ENCODE measurements around the gene DNM3. TPM values are rescaled to one million over a fixed set of nuclear protein-coding genes. Genes with fewer than 3 reads are reported as not detected.

Gene DNM3
- total and polyA plus RNA-seq, 5 experiments from 2014 or later: 0.36 to 2.3 (median 0.41) TPM

DNA sequence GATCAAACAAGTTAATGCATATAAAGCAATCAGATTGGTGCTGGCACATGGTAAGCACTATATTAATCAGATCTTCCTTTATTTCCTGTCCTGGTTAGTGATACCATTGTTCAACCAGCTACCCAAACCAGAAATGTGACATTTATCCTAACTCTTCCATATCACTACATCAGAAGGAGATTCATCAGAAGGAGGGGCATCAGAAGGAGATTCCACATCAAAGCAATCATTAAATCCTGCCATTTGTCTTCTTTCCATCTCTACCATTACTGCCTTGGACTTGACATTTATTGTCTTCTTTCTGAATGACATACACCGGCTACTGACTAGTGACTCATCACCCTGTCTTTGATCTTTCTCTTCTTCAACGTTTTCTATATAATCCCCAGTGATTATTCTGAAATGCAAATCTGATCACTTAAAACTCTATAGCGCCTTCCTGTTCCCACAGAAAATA is 75.0 kb downstream of the DNM3 start:
- H3K4me3 Mint-ChIP-seq: no peak overlapping the region
- no peaks in the 10 kb centered on the region for H3K4me1 Mint-ChIP-seq
- ATAC-seq (no peak), DNase-seq (no peak)
- no peaks in the 10 kb centered on the region for H3K9me3 Mint-ChIP-seq
- no peaks in the 10 kb centered on the region for H3K36me3 Mint-ChIP-seq
- POLR2A ChIA-PET: no interaction called here
- H3K27ac Mint-ChIP-seq: no peak overlapping the region
- no peaks in the 10 kb centered on the region for H3K27me3 Mint-ChIP-seq

DNA sequence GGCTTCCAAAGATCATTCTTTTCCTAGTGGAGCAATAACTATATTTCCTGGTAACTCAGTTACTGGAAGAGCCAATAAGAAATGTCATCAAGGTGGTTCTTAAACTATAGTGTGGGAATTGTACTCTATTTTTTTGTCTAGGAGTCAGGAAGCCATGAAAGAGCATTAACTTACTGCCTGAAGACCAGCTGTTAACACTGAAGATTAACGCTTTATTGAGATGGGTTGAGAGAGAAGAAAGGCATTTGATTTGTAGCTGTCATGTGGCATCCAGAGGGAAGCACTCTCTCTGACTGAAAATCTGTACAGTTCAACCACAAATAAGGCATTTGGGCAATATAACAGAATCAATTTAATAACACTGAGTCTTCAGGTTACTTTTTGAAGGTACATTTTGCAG is 76.0 kb downstream of the DNM3 start:
- H3K9me3 Mint-ChIP-seq: no peaks in the 10 kb centered on the region
- H3K27ac Mint-ChIP-seq: no peak overlapping the region
- H3K36me3 Mint-ChIP-seq: no peaks in the 10 kb centered on the region
- no peak overlapping the region for H3K4me3 Mint-ChIP-seq
- H3K4me1 Mint-ChIP-seq: no peaks in the 10 kb centered on the region
- ATAC-seq (no peak), DNase-seq (no peak)
- H3K27me3 Mint-ChIP-seq: no peaks in the 10 kb centered on the region
- POLR2A ChIA-PET: no interaction called here

DNA sequence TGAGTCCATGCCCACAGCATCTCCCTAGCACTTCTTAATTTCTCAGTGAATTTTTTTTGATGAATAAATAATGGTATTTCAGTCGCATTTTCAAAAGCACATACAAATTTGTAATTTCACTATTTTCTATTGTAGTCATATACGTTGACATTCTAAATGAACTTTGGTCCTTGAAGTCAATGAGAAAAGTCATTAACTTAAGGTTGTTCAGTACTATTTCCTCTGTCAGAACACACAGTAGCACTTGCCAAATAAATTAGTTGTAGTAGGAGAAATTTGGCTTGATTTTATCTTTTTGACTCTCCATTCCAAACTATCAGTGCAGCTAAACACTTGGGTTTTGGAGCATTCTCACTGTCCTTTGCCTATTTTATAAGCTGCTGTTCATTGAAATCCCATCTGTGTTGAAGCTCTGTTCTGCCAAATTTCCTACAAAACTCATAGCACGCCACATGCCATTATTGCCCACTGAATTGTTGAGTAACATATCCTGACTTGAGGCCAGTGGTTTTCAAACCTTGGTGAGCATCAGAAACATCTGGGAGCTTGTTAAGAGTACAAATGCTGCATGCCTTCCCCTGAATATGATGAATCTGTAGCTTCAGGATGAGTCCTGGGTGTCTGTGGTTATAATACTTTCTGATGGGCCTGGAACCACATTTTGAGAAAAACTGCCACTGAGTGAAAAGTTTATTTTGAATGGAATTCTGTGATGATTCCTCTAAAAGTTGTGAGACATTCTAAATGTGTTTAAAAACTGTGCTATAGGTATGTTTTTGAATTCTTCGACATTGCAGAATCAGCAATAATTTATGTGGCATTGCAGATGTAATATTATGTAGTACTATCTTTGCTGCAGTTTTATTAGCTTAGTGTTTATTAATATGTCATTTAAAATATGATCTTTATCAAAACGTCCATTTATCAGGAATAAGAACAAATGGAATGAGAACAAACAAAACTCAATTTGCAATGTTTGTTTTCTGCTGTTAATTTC is 78.9 kb downstream of the DNM3 start:
- H3K9me3 Mint-ChIP-seq: peaks cover 0 to 12% (median 0%) of the 10 kb centered on the region in 9 donors
- ATAC-seq (no peak), DNase-seq (no peak)
- peaks cover 0 to 4% (median 0%) of the 10 kb centered on the region in 3 donors for H3K36me3 Mint-ChIP-seq
- H3K4me1 Mint-ChIP-seq: no peaks in the 10 kb centered on the region
- no peak overlapping the region for H3K27ac Mint-ChIP-seq
- no peak overlapping the region for H3K4me3 Mint-ChIP-seq
- no peaks in the 10 kb centered on the region for H3K27me3 Mint-ChIP-seq
- POLR2A ChIA-PET: no interaction called here

DNA sequence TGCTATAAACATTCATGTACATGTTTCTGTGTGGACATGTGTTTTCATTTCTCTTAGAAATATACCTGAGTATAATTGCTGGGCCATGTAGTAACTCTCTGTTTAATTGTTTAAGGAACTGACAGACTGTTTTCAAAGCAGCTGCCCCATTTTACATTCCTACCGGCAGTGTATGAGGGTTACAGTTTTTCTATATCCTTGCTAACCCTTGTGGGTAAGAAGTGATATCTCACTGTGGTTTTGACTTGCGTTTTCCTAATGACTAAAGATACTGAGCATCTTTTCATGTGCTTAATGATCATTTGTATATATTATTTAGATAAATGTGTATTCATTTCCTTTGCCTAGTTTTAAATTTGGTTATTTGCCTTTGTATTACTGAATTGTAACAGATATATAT is 81.7 kb downstream of the DNM3 start:
- Mint-ChIP-seq H3K4me1 (no peaks in the 10 kb centered on the region), H3K27me3 (peaks cover 0 to 2% (median 0%) of the 10 kb centered on the region in 5 donors), H3K36me3 (peaks cover 2 to 10% (median 3%) of the 10 kb centered on the region in 3 donors), H3K9me3 (peaks cover 0 to 14% (median 2%) of the 10 kb centered on the region in 9 donors), H3K27ac (no peak overlapping the region), H3K4me3 (no peak overlapping the region)
- POLR2A ChIA-PET: no interaction called here
- DNase-seq: no peak
- no peak for ATAC-seq

DNA sequence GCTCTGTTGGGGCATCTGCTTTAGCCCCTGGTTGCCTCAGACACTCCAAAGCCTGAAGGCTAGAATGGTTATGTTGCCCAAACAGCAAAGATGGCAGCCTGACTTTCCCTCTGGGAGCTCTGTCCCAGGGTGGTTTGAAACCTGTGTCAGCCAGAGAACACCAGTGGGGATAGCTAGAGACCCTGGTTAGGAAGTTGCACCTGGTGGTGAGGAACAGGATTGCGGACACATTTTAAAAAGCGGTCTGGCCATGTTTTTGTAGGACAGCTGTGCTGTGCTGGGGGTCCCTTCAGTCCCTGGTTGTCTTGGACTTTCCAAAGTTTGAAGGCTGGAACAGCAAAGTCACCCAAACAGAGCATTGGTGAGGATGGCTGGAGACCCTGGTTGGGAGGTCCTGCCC is 87.8 kb downstream of the DNM3 start:
- H3K9me3 Mint-ChIP-seq: peaks cover 0 to 13% (median 2%) of the 10 kb centered on the region in 9 donors
- H3K27me3 Mint-ChIP-seq: peaks cover 0 to 13% (median 2%) of the 10 kb centered on the region in 5 donors
- H3K4me1 Mint-ChIP-seq: no peaks in the 10 kb centered on the region
- peaks cover 2 to 9% (median 3%) of the 10 kb centered on the region in 3 donors for H3K36me3 Mint-ChIP-seq
- H3K27ac Mint-ChIP-seq: no peak overlapping the region
- no peak for DNase-seq
- POLR2A ChIA-PET: no interaction called here
- H3K4me3 Mint-ChIP-seq: no peak overlapping the region
- ATAC-seq: no peak

DNA sequence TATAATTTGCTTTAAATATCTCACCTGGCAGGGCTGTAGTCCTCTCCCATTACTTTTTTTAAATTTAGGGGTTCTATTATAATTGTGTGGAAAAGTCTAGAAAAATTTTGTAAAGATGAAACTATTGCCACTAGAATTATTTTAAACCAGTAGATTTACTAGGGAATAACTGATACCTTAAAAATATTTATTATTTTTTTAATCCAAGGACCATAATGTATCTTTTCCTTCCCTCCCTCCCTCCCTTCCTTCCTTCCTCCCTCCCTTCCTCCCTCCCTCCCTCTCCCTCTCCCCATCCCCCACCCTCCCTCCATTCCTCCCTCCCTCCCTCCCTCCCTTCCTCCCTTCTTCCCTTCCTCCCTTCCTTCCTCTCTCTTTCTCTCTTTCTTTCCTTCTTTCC is 90.5 kb downstream of the DNM3 start:
- Mint-ChIP-seq H3K27ac (no peak overlapping the region), H3K36me3 (peaks cover 0 to 2% (median 0%) of the 10 kb centered on the region in 3 donors), H3K27me3 (peaks cover 0 to 13% (median 0%) of the 10 kb centered on the region in 5 donors), H3K4me1 (no peaks in the 10 kb centered on the region), H3K4me3 (no peak overlapping the region), H3K9me3 (peaks cover 0 to 2% (median 0%) of the 10 kb centered on the region in 9 donors)
- DNase-seq (no peak), ATAC-seq (no peak)
- POLR2A ChIA-PET: no interaction called here

DNA sequence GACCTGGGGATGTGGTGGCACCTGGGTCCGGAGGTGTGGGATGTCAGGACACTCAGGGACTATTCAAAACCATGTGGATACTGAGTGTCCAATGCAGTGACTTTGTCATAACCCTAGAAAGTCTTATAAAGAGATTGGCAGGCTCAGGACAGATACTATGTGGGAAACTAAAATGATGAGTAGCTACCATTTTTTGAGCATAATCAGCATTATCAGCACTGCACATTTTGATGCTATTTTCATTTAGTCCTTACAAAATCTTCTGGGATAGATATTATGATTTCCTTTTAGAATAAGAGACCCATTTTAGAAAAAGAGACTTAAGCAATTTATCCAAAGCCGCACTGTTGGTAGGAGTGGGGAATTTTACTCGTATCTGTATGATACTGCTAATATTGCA is 93.4 kb downstream of the DNM3 start:
- POLR2A ChIA-PET: no interaction called here
- Mint-ChIP-seq H3K27ac (no peak overlapping the region), H3K9me3 (peaks cover 0 to 2% (median 0%) of the 10 kb centered on the region in 9 donors)

DNA sequence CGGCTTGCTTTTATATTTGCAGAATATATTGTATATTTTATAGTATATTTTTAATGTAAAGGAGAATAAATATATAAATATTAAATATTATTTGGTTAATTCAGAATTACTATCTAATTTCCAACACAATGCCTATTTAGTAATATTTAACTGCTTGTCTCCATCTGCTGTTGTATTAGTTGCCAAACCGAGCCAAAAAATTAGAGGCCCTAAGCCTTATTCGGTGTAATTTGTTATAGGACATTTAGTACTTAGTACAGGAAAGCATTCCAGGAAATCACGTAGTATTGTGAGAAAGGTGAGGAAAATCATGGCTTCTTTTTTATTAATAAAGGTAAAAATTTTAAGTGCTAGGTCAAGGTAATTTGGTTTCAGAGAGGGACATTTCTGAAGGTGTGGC is 93.8 kb downstream of the DNM3 start:
- ATAC-seq (no peak), DNase-seq (no peak)
- no peaks in the 10 kb centered on the region for H3K4me1 Mint-ChIP-seq
- POLR2A ChIA-PET: no interaction called here
- H3K27me3 Mint-ChIP-seq: peaks cover 0 to 5% (median 0%) of the 10 kb centered on the region in 5 donors
- H3K4me3 Mint-ChIP-seq: no peak overlapping the region
- peaks cover 0 to 2% (median 0%) of the 10 kb centered on the region in 3 donors for H3K36me3 Mint-ChIP-seq
- no peak overlapping the region for H3K27ac Mint-ChIP-seq
- H3K9me3 Mint-ChIP-seq: peaks cover 0 to 2% (median 0%) of the 10 kb centered on the region in 9 donors

More for the DNA sequence above, 93.4 kb downstream of the DNM3 start:
- Mint-ChIP-seq H3K4me3 (no peak overlapping the region), H3K4me1 (no peaks in the 10 kb centered on the region), H3K36me3 (peaks cover 0 to 2% (median 0%) of the 10 kb centered on the region in 3 donors), H3K27me3 (peaks cover 0 to 5% (median 0%) of the 10 kb centered on the region in 5 donors)
- ATAC-seq (no peak), DNase-seq (no peak)

DNA sequence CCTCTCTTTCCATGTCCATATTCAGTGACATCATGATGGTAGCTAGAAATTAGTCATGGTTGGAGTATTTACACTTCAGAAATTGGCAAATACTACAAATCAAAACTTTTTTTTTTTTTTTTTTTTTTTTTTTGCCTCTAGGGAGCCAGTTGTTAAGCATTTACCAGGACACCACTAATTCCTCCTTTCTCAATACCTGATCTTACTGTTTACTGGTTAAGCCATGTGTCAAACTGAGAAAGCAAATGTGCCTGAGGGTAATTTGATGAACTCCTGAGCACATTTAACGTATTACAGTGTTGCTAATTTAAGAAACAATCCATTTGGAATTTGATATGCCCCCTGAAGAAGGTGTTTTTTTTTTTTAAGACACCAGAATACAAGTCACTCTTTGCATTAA is 94.4 kb downstream of the DNM3 start:
- peaks cover 0 to 2% (median 0%) of the 10 kb centered on the region in 3 donors for H3K36me3 Mint-ChIP-seq
- POLR2A ChIA-PET: no interaction called here
- H3K27ac Mint-ChIP-seq: no peak overlapping the region
- H3K9me3 Mint-ChIP-seq: peaks cover 0 to under 1% (median 0%) of the 10 kb centered on the region in 9 donors
- H3K27me3 Mint-ChIP-seq: peaks cover 0 to 4% (median 0%) of the 10 kb centered on the region in 5 donors
- no peaks in the 10 kb centered on the region for H3K4me1 Mint-ChIP-seq
- ATAC-seq: no peak
- DNase-seq: no peak
- no peak overlapping the region for H3K4me3 Mint-ChIP-seq

DNA sequence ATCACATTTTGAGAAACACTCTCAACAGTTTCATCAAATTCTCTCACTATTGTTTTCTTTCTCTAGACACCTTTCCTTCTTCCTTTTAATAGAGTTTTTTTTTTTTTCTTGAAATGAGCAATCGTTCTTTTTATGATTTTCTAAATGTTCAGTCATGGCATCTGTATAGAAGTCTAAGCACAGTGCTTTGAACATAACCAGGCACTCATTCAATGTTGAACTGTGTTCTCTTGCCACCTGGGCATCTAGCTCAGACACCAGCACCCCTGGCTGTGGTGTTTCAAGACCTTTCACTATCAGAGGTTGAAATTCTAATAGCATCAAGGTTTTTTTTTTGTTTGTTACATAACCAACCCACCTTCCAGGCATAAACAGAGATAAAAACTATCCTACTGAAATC is 96.6 kb downstream of the DNM3 start:
- DNase-seq: no peak
- H3K27me3 Mint-ChIP-seq: peaks cover 0 to 4% (median 0%) of the 10 kb centered on the region in 5 donors
- H3K4me3 Mint-ChIP-seq: no peak overlapping the region
- H3K4me1 Mint-ChIP-seq: no peaks in the 10 kb centered on the region
- no peak for ATAC-seq
- peaks cover 0 to 5% (median 2%) of the 10 kb centered on the region in 3 donors for H3K36me3 Mint-ChIP-seq
- POLR2A ChIA-PET: no interaction called here
- peaks cover 0 to 5% (median 0%) of the 10 kb centered on the region in 9 donors for H3K9me3 Mint-ChIP-seq
- H3K27ac Mint-ChIP-seq: no peak overlapping the region

DNA sequence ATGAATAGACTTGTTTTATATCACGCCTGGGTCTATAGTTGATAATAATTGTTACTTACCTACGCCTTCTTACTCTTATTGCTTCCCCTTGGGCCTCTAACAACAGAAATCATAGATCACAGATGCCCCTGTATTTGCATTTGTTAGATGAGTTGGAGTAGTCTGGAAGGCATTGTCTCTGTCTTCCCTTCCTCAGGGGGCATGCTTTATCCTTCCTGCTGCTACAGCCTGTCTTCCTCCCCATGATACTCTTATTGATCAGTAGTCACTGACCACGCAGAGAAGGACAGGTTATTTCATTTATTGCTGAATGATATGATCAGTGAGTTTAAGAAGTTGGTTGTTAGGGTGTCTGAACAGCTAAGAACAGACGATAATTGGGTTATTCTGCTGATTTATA is 98.4 kb downstream of the DNM3 start:
- Mint-ChIP-seq H3K4me3 (no peak overlapping the region), H3K36me3 (peaks cover 0 to 9% (median 2%) of the 10 kb centered on the region in 3 donors), H3K4me1 (no peaks in the 10 kb centered on the region), H3K27me3 (peaks cover 0 to 3% (median 0%) of the 10 kb centered on the region in 5 donors), H3K9me3 (peaks cover 0 to 5% (median 0%) of the 10 kb centered on the region in 9 donors), H3K27ac (no peak overlapping the region)
- ATAC-seq (no peak), DNase-seq (no peak)
- POLR2A ChIA-PET: no interaction called here

DNA sequence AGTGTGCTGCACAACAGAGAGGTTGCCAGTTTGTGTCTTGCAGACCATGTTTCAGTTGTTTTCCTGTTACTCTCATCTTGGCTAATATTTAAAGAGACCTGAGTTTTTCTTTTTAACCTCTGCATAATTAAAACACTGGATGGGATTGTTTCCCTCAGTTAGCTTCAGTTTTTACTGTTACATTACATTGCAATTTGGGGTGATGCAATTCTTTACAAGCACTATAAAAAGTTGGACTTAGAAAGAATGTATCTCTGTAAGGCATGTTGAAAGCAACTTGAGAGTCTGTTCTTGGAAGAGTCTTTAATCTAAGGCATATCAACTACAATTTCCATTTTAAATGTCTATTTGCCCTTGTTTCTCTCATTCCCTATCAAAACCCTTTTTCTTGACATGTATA is 99.1 kb downstream of the DNM3 start:
- peaks cover 0 to 9% (median 2%) of the 10 kb centered on the region in 3 donors for H3K36me3 Mint-ChIP-seq
- no peaks in the 10 kb centered on the region for H3K4me1 Mint-ChIP-seq
- ATAC-seq (no peak), DNase-seq (no peak)
- H3K27ac Mint-ChIP-seq: no peak overlapping the region
- no peak overlapping the region for H3K4me3 Mint-ChIP-seq
- POLR2A ChIA-PET: no interaction called here
- peaks cover 0 to 5% (median 0%) of the 10 kb centered on the region in 9 donors for H3K9me3 Mint-ChIP-seq
- H3K27me3 Mint-ChIP-seq: no peaks in the 10 kb centered on the region

DNA sequence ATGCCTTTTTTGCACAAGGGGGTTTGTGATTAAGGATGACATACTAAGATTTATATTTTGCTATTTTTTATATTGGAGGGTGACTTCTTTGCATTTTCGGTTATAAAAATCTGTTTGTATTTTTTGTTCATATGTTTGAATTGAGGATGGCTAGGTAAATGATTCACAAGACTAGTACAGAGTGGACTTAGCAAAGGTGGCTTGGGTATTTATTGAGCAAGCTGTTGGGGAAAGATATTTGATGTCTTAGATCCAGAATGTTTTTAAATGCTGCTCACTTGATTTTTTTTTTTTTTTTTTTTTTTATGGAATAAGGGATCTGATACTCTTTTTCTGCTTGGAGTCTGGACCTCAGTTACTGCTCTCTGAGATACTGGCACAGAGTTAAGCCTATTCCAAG is 100.6 kb downstream of the DNM3 start:
- DNase-seq (no peak), ATAC-seq (no peak)
- POLR2A ChIA-PET: no interaction called here
- Mint-ChIP-seq H3K4me3 (no peak overlapping the region), H3K27me3 (peaks cover 0 to 2% (median 0%) of the 10 kb centered on the region in 5 donors), H3K4me1 (no peaks in the 10 kb centered on the region), H3K27ac (no peak overlapping the region), H3K9me3 (peaks cover 0 to 5% (median 0%) of the 10 kb centered on the region in 9 donors), H3K36me3 (peaks cover 0 to 9% (median 2%) of the 10 kb centered on the region in 3 donors)
